ENCODE measurements around the gene ADGRD2.

Gene ADGRD2

DNA sequence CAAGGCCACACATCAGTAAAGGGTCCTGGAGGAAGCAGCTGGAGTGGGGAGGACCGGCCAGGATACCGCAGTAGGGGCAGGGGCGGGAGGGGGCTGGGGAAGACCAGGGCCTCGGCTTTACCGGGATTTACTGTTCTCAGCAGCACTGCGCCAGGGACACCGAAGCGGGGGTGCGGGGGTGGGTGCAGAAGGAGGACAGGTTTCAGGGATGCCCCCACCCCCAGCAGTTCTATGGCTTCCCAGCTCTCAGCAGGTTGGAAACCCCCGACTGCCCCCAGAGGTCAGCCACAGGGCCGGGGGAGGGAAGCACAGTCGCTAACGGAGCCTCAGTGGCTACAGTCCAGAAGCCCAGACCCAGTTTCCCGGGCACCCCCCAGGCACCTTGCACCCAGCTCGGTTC is 35.7 kb downstream of the ADGRD2 start:
- TF ChIP-seq, protein P1, sequence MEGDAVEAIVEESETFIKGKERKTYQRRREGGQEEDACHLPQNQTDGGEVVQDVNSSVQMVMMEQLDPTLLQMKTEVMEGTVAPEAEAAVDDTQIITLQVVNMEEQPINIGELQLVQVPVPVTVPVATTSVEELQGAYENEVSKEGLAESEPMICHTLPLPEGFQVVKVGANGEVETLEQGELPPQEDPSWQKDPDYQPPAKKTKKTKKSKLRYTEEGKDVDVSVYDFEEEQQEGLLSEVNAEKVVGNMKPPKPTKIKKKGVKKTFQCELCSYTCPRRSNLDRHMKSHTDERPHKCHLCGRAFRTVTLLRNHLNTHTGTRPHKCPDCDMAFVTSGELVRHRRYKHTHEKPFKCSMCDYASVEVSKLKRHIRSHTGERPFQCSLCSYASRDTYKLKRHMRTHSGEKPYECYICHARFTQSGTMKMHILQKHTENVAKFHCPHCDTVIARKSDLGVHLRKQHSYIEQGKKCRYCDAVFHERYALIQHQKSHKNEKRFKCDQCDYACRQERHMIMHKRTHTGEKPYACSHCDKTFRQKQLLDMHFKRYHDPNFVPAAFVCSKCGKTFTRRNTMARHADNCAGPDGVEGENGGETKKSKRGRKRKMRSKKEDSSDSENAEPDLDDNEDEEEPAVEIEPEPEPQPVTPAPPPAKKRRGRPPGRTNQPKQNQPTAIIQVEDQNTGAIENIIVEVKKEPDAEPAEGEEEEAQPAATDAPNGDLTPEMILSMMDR (IDR thresholded peaks at IDR 0.05; ENCODE audit: control extremely low read depth, extremely low read depth, low read depth, missing control alignments), result no peak
- POLR2A ChIA-PET, result no interaction called here
- DNase-seq (ENCODE audit: extremely low spot score), result no peak
- CTCF ChIA-PET, result no interaction called here

DNA sequence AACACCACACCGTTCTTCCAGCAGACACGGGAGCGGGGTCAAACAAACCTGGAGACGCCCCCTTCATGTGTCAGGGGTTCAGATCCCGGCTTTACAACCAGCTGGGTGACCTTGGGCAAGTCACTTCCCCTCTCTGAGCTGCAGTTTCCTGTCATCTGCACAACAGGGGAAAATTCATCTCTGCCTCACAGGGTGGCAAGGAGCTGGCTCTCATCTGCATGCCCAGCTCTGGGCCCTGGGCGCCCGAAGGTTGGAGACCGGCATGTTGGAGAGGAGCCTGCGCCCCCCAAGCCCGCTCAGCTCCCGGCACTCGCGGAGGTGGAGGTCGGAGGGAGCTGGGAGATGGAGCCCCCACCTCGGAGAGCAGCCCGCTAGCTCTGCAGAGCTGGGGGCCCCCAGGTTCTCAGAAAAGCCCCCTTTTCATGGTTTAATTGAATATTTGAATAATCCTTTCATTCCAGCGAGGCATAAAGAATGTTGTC is 36.6 kb downstream of the ADGRD2 start:
- ChIA-PET POLR2A (no interaction called here), CTCF (interaction anchor here (1.4 kb wide), 1 partner anchor 53 kb away, joined by 3 read pairs; no protein-coding TSS in a partner anchor)
- DNase-seq (ENCODE audit: extremely low spot score), result no peak
- TF ChIP-seq, protein P1 (IDR thresholded peaks at IDR 0.05; ENCODE audit: control extremely low read depth, extremely low read depth, low read depth, missing control alignments), result no peak

DNA sequence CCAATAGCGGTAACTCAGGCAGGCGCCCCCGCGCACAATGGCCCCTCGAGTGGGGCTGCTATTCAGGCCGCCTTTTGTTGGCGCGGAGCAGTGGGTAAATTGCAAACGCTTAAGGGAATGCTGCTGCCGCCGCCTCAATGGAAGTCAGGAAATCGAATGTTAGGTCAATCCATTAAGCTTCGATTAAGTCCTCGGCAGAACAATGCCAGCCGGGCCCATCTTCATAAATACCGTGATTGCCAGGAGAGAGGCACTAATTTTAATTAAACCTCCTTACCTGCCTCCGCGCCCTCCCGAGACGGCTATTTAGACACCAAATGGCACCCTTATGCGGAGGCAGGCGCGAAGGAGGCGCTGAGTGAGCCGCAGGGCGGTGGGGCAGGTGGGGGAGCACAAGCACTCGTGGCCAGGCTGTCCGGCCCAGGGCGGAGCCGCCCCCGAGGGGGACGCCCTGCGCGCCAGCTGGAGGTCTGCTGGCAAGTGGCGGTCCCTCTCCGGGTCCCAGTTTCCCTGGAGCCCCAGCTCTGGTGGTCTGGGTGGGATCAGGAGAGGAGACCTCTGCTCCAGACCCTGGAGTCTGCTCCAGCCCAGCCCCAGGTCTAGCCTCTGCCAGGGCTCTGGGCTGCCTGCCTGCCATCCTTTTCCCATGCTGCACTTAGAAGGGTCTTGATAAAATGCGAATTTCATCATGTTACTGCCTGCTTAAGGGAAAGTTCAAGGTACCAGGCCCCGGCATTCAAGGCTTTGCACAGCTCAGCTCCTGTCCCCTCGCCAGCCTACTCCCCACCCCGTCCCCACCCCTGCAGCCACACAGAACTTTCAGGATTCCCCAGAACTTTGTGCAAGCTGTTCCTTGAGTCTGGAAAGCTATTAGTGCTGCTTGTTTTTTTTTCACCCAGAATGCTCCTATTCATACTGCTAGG is 37.3 kb downstream of the ADGRD2 start:
- CTCF ChIA-PET, result interaction anchor here (1.4 kb wide), 1 partner anchor 52 kb away, joined by 3 read pairs; no protein-coding TSS in a partner anchor
- no peak for DNase-seq (ENCODE audit: extremely low spot score)
- TF ChIP-seq, protein P1 (IDR thresholded peaks at IDR 0.05; ENCODE audit: control extremely low read depth, extremely low read depth, low read depth, missing control alignments), result no peak
- POLR2A ChIA-PET, result no interaction called here

DNA sequence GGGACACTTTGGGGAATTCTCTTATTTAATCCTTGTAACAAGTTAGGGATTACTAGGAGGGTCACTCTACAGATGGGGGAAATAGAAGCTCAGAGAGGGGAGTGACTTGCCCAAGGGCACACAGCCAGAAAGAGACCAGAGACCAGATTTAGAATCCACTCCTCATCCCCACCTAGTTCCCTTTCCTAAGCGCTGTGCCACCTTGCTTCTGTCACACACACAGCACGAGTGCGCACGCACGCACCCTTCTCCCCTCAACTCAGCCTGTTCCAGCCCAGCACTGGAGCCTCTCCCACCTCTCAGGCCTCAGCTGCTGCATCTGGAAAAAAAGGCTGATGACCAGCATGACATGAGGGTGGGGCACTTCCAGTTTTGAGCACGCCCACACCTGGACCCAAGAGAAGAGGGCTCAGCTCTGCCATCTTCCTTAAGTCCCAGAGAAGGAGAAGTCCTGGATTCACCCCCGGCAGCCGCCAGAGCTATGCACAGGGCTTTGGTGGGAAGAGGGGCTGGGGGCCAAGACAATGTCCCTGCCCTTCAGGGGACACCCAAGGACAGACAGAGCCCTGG is 38.5 kb downstream of the ADGRD2 start:
- CTCF ChIA-PET, result no interaction called here
- TF ChIP-seq, protein P1 (IDR thresholded peaks at IDR 0.05; ENCODE audit: control extremely low read depth, extremely low read depth, low read depth, missing control alignments), result no peak
- POLR2A ChIA-PET, result no interaction called here
- DNase-seq (ENCODE audit: extremely low spot score), result no peak

DNA sequence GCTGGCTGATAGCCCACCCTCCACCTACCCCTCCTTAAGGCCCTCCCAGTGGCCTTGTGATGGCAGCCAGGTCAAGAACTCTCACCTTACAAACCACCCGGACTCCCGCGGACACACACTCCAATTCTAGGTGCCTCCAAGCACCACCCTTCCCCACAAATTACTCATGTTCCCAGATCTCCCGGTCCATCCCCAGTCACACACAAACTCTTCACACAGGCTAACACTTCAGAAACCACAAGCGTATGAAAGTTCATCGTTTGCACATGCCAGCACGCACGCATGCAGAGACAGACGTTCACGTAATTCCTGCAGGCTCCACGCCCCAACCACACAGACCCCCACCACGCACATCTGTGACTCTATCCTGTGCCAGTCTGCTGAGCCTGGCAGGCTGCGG is 39.0 kb downstream of the ADGRD2 start:
- ChIA-PET POLR2A (no interaction called here), CTCF (interaction anchor here (1.2 kb wide), 1 partner anchor 9 kb away, joined by 3 read pairs; no protein-coding TSS in a partner anchor)
- TF ChIP-seq, protein P1 (IDR thresholded peaks at IDR 0.05; ENCODE audit: control extremely low read depth, extremely low read depth, low read depth, missing control alignments), result no peak
- no peak for DNase-seq (ENCODE audit: extremely low spot score)

DNA sequence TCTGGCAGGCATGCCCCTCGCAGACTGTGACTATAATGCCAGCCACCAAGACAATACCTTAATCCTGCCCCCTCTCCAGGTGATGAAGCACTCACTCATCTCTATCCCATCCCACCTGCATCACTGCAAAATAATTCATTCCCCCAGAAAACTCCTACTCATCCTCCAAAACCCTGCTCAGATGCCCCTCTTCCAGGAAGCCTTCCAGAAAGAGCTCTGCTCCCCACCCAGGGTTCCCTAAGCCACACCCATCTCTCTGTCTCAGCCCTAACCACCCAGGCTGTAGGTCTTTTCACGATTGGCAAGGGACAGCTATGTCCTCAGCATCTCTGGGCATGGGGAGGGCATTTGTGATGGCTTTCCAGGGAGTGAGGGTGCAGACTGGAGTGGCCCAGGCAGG is 39.8 kb downstream of the ADGRD2 start:
- POLR2A ChIA-PET, result no interaction called here
- TF ChIP-seq, protein P1 (IDR thresholded peaks at IDR 0.05; ENCODE audit: control extremely low read depth, extremely low read depth, low read depth, missing control alignments), result no peak
- DNase-seq (ENCODE audit: extremely low spot score), result no peak
- CTCF ChIA-PET, result interaction anchor here (0.9 to 1.2 kb wide), 2 partner anchors 9 to 15 kb away, joined by 3 read pairs; no protein-coding TSS in a partner anchor

All from GM10248 (cell line).